Measurements from ENCODE around the gene ZNF670.
"Not testable (repeated sequence)": the region's sequence is repeated elsewhere in the genome, so short reads cannot be mapped to it uniquely, and the experiment has no call there.

ZNF670 gene

GRCh38 chr1:247037511-247038320 is 40.9 kb downstream of the ZNF670 start:
- Mint-ChIP-seq H3K4me3 (no peak overlapping the region), H3K27me3 (no peaks in the 10 kb centered on the region), H3K27ac (no peak overlapping the region), H3K4me1 (ENCODE audit: low read depth) (no peaks in the 10 kb centered on the region), H3K36me3 (ENCODE audit: low read depth) (peaks cover 91% of the 10 kb centered on the region), H3K9me3 (peaks cover 56% of the 10 kb centered on the region)

DNA sequence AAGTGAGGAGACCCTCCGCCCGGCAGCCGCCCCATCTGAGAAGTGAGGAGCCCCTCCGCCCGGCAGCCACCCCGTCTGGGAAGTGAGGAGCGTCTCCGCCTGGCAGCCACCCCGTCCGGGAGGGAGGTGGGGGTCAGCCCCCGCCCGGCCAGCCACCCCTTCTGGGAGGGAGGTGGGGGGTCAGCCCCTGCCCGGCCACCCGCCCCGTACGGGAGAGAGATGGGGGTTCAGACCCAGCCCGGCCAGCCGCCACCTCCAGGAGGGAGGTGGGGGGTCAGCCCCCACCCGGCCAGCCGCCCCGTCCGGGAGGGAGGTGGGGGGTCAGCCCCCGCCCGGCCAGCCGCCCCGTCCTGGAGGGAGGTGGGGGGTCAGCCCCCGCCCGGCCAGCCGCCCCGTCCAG is 46.3 kb downstream of the ZNF670 start:
- H3K4me3 Mint-ChIP-seq; H3K4me1 Mint-ChIP-seq (ENCODE audit: low read depth); H3K27ac Mint-ChIP-seq; H3K27me3 Mint-ChIP-seq: not testable (repeated sequence)
- peaks cover 51% of the 10 kb centered on the region for H3K36me3 Mint-ChIP-seq (ENCODE audit: low read depth)
- peaks cover 51% of the 10 kb centered on the region for H3K9me3 Mint-ChIP-seq

Data from stimulated activated naive CD8-positive, alpha-beta T cell treated with anti-CD3 and anti-CD28 coated beads, Interleukin-15, Interleukin-2, amounts not matched to agents 100 ng/mL and 50 ng/mL, for 24 hours (primary cell).